Lower lobe of right lung (tissue), 2 donors: ENCODE data around the gene CCDC57. TPM values are rescaled to one million over a fixed set of nuclear protein-coding genes. Genes with fewer than 3 reads are reported as not detected.
"Not testable (repeated sequence)": the region's sequence is repeated elsewhere in the genome, so short reads cannot be mapped to it uniquely, and the experiment has no call there.

Experiments
- ATAC-seq, 2 donors: fragments of 200-7000 bp; cut with Tn5 transposase; one replicate each; pipeline ENCODE4 v1.9.1; 2020 to 2022; ENCODE audit warnings: mild to moderate bottlenecking in 2 of 2, moderate library complexity in 2 of 2
- DNase-seq: peaks from one replicate; pipeline ENCODE4 v3.0.0-alpha.2; 2020
- H3K27ac ChIP-seq: fragments of 200-600 bp; one replicate; pipeline ENCODE4 v1.8.0; 2022
- H3K27me3 ChIP-seq: fragments of 200-600 bp; one replicate; pipeline ENCODE4 v1.8.0; 2022; ENCODE audit warnings: low read depth
- H3K36me3 ChIP-seq: fragments of 200-600 bp; one replicate; pipeline ENCODE4 v1.8.0; 2022; ENCODE audit warnings: mild to moderate bottlenecking
- H3K4me1 ChIP-seq: fragments of 200-600 bp; one replicate; pipeline ENCODE4 v1.8.0; 2022
- H3K4me3 ChIP-seq: fragments of 200-600 bp; one replicate; pipeline ENCODE4 v1.8.0; 2022; ENCODE audit warnings: mild to moderate bottlenecking
- H3K9me3 ChIP-seq: fragments of 200-600 bp; one replicate; pipeline ENCODE4 v1.8.0; 2022
- CTCF ChIP-seq: fragments of 200-600 bp; IDR thresholded peaks from one replicate; pipeline ENCODE4 v1.8.0; 2022; ENCODE audit warnings: antibody characterized with exemption, mild to moderate bottlenecking
- intact Hi-C: fragments of 100-400 bp; cut with DNase I; formaldehyde crosslinking; loops from one replicate; pipeline ENCODE4 v1.11.0; 2022
- total RNA-seq: library from RNA; stranded (reverse); fragmentation: NEBNext Ultra II Directional; extraction: Animal tissue kit (Norgen Biotek cat#: 25700); gene quantifications from one replicate; pipeline ENCODE4 v1.2.1, GENCODE V29; 2021
- donor health status: DM: no; HTN: yes; CAD: no; lungs with severe emphysema.

Gene CCDC57
- total RNA-seq, 1 donor from 2014 or later: 63.4 TPM

GRCh38 chr17:82146663-82147654 is 65.7 kb downstream of the CCDC57 start:
- Histone ChIP-seq H3K4me3 (no peak overlapping the region), H3K36me3 (no peaks in the 10 kb centered on the region), H3K27me3 (no peaks in the 10 kb centered on the region), H3K27ac (no peak overlapping the region), H3K4me1 (no peaks in the 10 kb centered on the region), H3K9me3 (no peaks in the 10 kb centered on the region)
- ATAC-seq: no peak
- intact Hi-C loops: no loop called here
- TF ChIP-seq CTCF: no peak
- no peak for DNase-seq

- H3K27me3 ChIP-seq: no peaks in the 10 kb centered on the region
- no peak overlapping the region for H3K4me3 ChIP-seq
- H3K4me1 ChIP-seq: no peaks in the 10 kb centered on the region
- intact Hi-C loops: no loop called here
- H3K9me3 ChIP-seq: no peaks in the 10 kb centered on the region
- TF ChIP-seq CTCF: no peak
- H3K36me3 ChIP-seq: no peaks in the 10 kb centered on the region
- DNase-seq: no peak
- H3K27ac ChIP-seq: no peak overlapping the region
- ATAC-seq: peak in 1 of 2 donors; percentile 35
These were observed 67.0 kb downstream of the CCDC57 start for GRCh38 chr17:82145550-82146155.

- ATAC-seq (no peak), DNase-seq (no peak)
- Histone ChIP-seq H3K27me3 (no peaks in the 10 kb centered on the region), H3K9me3 (no peaks in the 10 kb centered on the region), H3K4me3 (no peak overlapping the region), H3K27ac (no peak overlapping the region), H3K4me1 (no peaks in the 10 kb centered on the region), H3K36me3 (no peaks in the 10 kb centered on the region)
- TF ChIP-seq CTCF: no peak
- intact Hi-C loops: no loop called here
These were observed 69.3 kb downstream of the CCDC57 start for GRCh38 chr17:82143333-82143732.

- H3K27ac ChIP-seq, intact Hi-C loops, H3K9me3 ChIP-seq, H3K36me3 ChIP-seq, H3K27me3 ChIP-seq, H3K4me1 ChIP-seq, H3K4me3 ChIP-seq, DNase-seq, ATAC-seq: not testable (repeated sequence)
These were observed 72.7 kb downstream of the CCDC57 start for GRCh38 chr17:82139961-82140360.

GRCh38 chr17:82138511-82138992 is 74.1 kb downstream of the CCDC57 start:
- Histone ChIP-seq H3K36me3 (no peaks in the 10 kb centered on the region), H3K27me3 (no peaks in the 10 kb centered on the region), H3K27ac (no peak overlapping the region), H3K4me1 (no peaks in the 10 kb centered on the region), H3K9me3 (no peaks in the 10 kb centered on the region), H3K4me3 (no peak overlapping the region)
- no peak for TF ChIP-seq CTCF
- intact Hi-C loops: no loop called here
- ATAC-seq (no peak), DNase-seq (no peak)

- Histone ChIP-seq H3K9me3 (no peaks in the 10 kb centered on the region), H3K4me3 (no peak overlapping the region), H3K4me1 (no peaks in the 10 kb centered on the region), H3K36me3 (no peaks in the 10 kb centered on the region), H3K27ac (peak overlapping the region; percentile 78), H3K27me3 (no peaks in the 10 kb centered on the region)
- ATAC-seq (peak; percentile 97), DNase-seq (peak; percentile 91)
- intact Hi-C loops: no loop called here
- TF ChIP-seq CTCF: no peak
These were observed 78.5 kb downstream of the CCDC57 start for GRCh38 chr17:82134101-82134500.

GRCh38 chr17:82133166-82133953 is 79.3 kb downstream of the CCDC57 start:
- H3K4me1 ChIP-seq, intact Hi-C loops, H3K4me3 ChIP-seq, H3K9me3 ChIP-seq, H3K27me3 ChIP-seq, H3K36me3 ChIP-seq, DNase-seq: not testable (repeated sequence)
- peak overlapping the region; percentile 78 for H3K27ac ChIP-seq
- ATAC-seq: peak; percentile 76 to 78
